Measurements from ENCODE around the gene ZKSCAN5. TPM values are rescaled to one million over a fixed set of nuclear protein-coding genes. Genes with fewer than 3 reads are reported as not detected.

Gene ZKSCAN5
- total RNA-seq, 1 donor from 2014 or later = 10.3 TPM

DNA sequence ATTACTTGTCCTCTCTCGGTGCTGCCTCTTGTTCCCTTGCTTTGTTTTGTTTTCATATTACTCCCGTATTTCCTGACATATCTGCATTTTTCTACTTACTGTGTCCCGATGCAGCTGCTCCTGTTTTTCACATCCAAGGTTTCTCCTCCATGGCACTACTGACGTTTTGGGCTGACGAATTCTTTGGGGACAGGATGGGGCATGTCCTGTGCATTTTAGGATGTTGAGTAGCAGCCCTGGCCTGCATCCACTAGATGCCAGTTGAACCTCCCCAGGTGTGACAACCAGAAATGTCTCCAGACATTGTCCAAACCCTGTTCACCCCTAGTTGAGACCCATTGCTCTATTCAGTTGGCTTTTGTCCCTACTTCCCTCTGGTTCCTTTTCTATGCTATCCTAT lies 19.4 kb upstream of the ZKSCAN5 start:
- TF ChIP-seq, protein P1, sequence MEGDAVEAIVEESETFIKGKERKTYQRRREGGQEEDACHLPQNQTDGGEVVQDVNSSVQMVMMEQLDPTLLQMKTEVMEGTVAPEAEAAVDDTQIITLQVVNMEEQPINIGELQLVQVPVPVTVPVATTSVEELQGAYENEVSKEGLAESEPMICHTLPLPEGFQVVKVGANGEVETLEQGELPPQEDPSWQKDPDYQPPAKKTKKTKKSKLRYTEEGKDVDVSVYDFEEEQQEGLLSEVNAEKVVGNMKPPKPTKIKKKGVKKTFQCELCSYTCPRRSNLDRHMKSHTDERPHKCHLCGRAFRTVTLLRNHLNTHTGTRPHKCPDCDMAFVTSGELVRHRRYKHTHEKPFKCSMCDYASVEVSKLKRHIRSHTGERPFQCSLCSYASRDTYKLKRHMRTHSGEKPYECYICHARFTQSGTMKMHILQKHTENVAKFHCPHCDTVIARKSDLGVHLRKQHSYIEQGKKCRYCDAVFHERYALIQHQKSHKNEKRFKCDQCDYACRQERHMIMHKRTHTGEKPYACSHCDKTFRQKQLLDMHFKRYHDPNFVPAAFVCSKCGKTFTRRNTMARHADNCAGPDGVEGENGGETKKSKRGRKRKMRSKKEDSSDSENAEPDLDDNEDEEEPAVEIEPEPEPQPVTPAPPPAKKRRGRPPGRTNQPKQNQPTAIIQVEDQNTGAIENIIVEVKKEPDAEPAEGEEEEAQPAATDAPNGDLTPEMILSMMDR (IDR thresholded peaks at IDR 0.05; ENCODE audit: insufficient read depth, low read length, severe bottlenecking) = no peak
- FAIRE-seq (no peak), DNase-seq (ENCODE audit: low read depth) (peak; percentile 70)

DNA sequence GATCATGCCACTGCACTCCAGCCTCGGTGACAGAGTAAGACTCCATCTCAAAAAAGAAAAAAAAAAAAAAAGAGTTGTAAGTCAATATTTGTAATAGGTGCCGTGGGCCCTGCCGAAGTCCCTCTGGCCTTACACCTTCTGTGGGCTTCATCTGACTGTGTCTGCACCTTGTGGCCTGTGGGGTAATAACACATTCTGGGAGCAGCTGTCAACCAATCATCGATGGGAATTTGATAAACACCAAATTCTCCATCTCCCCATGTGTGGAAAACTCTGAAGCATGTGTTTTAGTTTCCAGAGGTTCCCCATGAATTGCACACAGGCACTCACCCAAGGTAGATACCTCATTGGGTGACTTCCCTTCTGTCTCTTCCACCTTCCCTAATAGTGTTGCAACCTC lies 15.2 kb upstream of the ZKSCAN5 start:
- Histone ChIP-seq H3K4me3 (ENCODE audit: low read depth, low read length) (no peak overlapping the region), H3K27me3 (ENCODE audit: control insufficient read depth, insufficient read depth, low read length) (no peaks in the 10 kb centered on the region), H3K36me3 (ENCODE audit: control insufficient read depth, insufficient read depth, low read length) (peaks cover 9% of the 10 kb centered on the region)
- FAIRE-seq (no peak), DNase-seq (ENCODE audit: low read depth) (no peak)
- TF ChIP-seq, protein P1 (IDR thresholded peaks at IDR 0.05; ENCODE audit: insufficient read depth, low read length, severe bottlenecking) = no peak

More for the DNA sequence above, 19.4 kb upstream of the ZKSCAN5 start:
- no peak overlapping the region for H3K4me3 ChIP-seq (ENCODE audit: low read depth, low read length)
- H3K36me3 ChIP-seq (ENCODE audit: control insufficient read depth, insufficient read depth, low read length) = no peaks in the 10 kb centered on the region
- H3K27me3 ChIP-seq (ENCODE audit: control insufficient read depth, insufficient read depth, low read length) = no peaks in the 10 kb centered on the region

DNA sequence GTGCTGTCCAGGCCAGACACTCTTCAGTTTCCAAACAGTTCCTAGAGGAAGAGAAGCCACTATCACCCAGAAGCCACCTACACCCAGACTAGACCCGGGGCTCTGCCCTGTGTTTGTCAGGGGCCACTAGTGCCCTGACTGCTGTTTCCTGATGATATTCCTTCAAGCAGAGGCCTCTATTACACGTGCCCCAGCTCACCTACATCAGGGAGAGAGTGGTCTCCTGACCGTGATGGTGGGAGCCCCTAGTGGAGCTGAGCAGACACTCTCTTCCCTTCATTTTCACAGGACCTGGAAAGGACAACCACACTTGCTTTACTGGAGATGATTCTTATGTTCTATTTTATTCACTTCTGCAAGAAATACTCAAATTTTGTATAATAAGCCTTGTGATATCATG lies 13.6 kb upstream of the ZKSCAN5 start:
- Histone ChIP-seq H3K27me3 (ENCODE audit: control insufficient read depth, insufficient read depth, low read length) (no peaks in the 10 kb centered on the region), H3K36me3 (ENCODE audit: control insufficient read depth, insufficient read depth, low read length) (peaks cover 13% of the 10 kb centered on the region), H3K4me3 (ENCODE audit: low read depth, low read length) (no peak overlapping the region)
- FAIRE-seq (no peak), DNase-seq (ENCODE audit: low read depth) (no peak)
- TF ChIP-seq, protein P1 (IDR thresholded peaks at IDR 0.05; ENCODE audit: insufficient read depth, low read length, severe bottlenecking) = no peak

DNA sequence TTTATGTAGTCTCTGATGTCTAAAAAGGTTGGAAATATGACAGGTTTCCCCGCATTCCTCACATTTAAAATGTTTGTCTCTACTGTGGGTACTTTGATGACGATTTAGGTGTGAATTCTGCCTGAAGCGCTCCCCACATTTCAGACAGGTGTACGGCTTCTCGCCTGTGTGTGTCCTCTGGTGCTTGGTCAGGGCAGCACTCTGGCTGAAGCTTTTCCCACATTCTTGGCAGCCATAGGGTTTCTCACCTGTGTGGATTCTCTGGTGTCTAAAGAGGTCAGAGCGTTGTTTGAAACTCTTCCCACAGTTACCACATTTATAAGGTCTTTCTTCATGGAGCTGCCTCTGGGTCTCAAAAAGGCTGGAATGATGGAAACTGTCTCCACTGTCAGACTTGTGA lies 10.6 kb upstream of the ZKSCAN5 start:
- peaks cover 23% of the 10 kb centered on the region for H3K36me3 ChIP-seq (ENCODE audit: control insufficient read depth, insufficient read depth, low read length)
- no peak overlapping the region for H3K4me3 ChIP-seq (ENCODE audit: low read depth, low read length)
- no peak for DNase-seq (ENCODE audit: low read depth)
- TF ChIP-seq, protein P1 (IDR thresholded peaks at IDR 0.05; ENCODE audit: insufficient read depth, low read length, severe bottlenecking) = no peak
- H3K27me3 ChIP-seq (ENCODE audit: control insufficient read depth, insufficient read depth, low read length) = no peaks in the 10 kb centered on the region
- FAIRE-seq = no peak

DNA sequence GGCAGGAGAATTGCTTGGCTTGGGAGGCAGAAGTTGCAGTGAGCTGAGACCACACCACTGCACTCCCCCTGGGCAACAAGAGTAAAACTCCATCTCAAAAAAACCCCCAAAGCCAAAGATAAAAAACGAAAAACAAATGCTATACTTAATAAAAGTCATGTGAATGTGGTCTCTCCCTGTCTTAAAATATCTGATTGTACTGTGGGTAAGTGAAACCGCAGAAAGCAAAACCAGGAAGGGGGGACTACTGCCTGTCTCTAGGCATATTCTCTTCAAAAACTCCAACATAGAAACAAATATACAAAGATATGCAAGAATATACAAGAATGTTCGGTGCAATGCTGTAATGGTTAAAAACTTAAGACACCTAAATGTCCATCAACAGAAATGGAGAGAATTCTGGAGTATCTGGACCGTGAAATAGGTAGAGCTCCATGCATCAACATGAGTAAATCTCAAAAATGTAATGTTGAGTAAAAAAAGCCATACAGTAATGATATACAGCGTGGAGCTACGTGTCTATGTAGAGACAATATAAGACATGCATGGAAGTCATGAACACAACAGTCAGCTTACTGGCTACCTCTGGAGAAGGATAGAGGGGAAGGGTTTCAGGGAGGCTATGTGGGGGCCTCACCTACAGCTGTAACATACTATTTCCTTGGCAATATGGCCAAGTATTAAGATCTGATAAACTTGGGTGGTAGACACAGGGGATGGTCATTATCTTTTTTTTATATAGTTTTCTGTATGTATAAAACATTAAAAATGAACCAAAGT lies 6.5 kb upstream of the ZKSCAN5 start:
- TF ChIP-seq, protein P1 (IDR thresholded peaks at IDR 0.05; ENCODE audit: insufficient read depth, low read length, severe bottlenecking) = no peak
- H3K4me3 ChIP-seq (ENCODE audit: low read depth, low read length) = peak overlapping the region; percentile 97
- DNase-seq (ENCODE audit: low read depth) (no peak), FAIRE-seq (no peak)
- no peaks in the 10 kb centered on the region for H3K27me3 ChIP-seq (ENCODE audit: control insufficient read depth, insufficient read depth, low read length)
- peaks cover 21% of the 10 kb centered on the region for H3K36me3 ChIP-seq (ENCODE audit: control insufficient read depth, insufficient read depth, low read length)

DNA sequence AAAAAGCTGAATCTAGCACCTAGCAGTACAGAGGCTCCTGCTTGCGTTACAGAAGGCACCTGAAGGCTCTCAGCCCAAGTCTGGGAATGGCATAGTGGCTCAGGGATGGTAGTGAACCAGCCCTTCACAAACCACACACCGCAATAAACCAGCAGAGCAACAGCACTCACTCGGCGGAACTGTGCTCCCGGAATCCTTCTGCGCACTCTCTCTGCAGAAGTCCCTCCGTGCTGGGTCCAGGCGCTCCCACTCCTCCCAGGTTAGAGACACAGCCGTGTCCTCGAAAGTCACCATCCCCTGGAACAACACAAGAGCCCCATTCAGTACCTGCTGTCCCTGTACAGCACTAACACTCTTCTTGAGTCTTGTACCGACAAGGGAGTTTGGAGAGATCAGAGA lies 5.9 kb upstream of the ZKSCAN5 start:
- Histone ChIP-seq H3K4me3 (ENCODE audit: low read depth, low read length) (peak overlapping the region; percentile 97), H3K27me3 (ENCODE audit: control insufficient read depth, insufficient read depth, low read length) (no peaks in the 10 kb centered on the region), H3K36me3 (ENCODE audit: control insufficient read depth, insufficient read depth, low read length) (peaks cover 20% of the 10 kb centered on the region)
- no peak for DNase-seq (ENCODE audit: low read depth)
- TF ChIP-seq, protein P1 (IDR thresholded peaks at IDR 0.05; ENCODE audit: insufficient read depth, low read length, severe bottlenecking) = no peak
- no peak for FAIRE-seq

All from bronchial epithelial cell (primary cell).